ENCODE measurements around the gene BCL7A. TPM values are rescaled to one million over a fixed set of nuclear protein-coding genes. Genes with fewer than 3 reads are reported as not detected.

Gene BCL7A
- total RNA-seq, 1 experiment from 2014 or later: 31.6 TPM

DNA sequence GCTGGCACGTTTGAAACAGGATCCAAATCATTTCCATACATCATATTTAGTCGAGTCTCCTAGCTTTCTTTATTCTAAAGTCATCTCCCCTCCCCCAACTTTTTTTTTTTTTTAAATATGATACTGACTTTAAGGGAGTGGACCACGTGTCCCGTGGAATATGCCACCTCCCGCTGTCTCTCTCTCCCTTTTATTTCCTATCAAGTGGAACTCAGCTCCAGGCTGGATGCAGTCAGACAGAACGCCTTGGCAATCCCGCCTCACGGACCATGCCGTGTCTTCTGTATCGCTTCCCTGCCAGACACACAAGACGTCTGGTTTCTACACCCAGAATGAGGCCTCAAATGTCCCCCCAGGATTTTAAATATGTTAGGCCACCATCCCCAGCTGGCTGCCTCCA, 21.2 kb downstream of the BCL7A start:
- Histone ChIP-seq H3K79me2 (ENCODE audit: low read length) (no peaks in the 10 kb centered on the region), H3K4me3 (ENCODE audit: low read length) (no peak overlapping the region), H3K36me3 (ENCODE audit: low read depth, low read length) (peaks cover 22% of the 10 kb centered on the region; the same call in 1 of the 2 replicates), H3K4me1 (ENCODE audit: insufficient read depth, low read length) (no peaks in the 10 kb centered on the region), H3K27me3 (ENCODE audit: low read length) (no peaks in the 10 kb centered on the region), H3K9me3 (ENCODE audit: low read length) (no peaks in the 10 kb centered on the region), H3K9me2 (replicated peaks; ENCODE audit: low read length) (no peaks in the 10 kb centered on the region), H3K4me2 (ENCODE audit: low read length) (no peak overlapping the region), H3F3A (ENCODE audit: low read length, unreplicated experiment) (no peaks in the 10 kb centered on the region), H2AFZ (ENCODE audit: low read length) (no peak overlapping the region), H3K27ac (ENCODE audit: low read length) (no peak overlapping the region), H4K20me1 (ENCODE audit: low read length) (no peaks in the 10 kb centered on the region), H3K9ac (ENCODE audit: low read length) (no peak overlapping the region)
- ChIA-PET CTCF (interaction anchor here (0.6 kb wide), 1 partner anchor 84 kb away, joined by 3 read pairs; no protein-coding TSS in a partner anchor), POLR2A (ENCODE audit: unreplicated experiment) (no interaction called here)
- DNase-seq (no peak), ATAC-seq (no peak)
- intact Hi-C loops (cut with micrococcal nuclease): no loop called here
- no peak for TF ChIP-seq EZH2 (IDR thresholded peaks at IDR 0.05; ENCODE audit: low read length, unreplicated experiment)
- TF ChIP-seq, protein P1, sequence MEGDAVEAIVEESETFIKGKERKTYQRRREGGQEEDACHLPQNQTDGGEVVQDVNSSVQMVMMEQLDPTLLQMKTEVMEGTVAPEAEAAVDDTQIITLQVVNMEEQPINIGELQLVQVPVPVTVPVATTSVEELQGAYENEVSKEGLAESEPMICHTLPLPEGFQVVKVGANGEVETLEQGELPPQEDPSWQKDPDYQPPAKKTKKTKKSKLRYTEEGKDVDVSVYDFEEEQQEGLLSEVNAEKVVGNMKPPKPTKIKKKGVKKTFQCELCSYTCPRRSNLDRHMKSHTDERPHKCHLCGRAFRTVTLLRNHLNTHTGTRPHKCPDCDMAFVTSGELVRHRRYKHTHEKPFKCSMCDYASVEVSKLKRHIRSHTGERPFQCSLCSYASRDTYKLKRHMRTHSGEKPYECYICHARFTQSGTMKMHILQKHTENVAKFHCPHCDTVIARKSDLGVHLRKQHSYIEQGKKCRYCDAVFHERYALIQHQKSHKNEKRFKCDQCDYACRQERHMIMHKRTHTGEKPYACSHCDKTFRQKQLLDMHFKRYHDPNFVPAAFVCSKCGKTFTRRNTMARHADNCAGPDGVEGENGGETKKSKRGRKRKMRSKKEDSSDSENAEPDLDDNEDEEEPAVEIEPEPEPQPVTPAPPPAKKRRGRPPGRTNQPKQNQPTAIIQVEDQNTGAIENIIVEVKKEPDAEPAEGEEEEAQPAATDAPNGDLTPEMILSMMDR (conservative IDR thresholded peaks at IDR 0.05; ENCODE audit: low read depth, low read length): no peak
- TF ChIP-seq EZH2phosphoT487 (IDR thresholded peaks at IDR 0.05; ENCODE audit: borderline replicate concordance, low read length): no peak
- no TSS peak for BruUV-seq (replicated peaks)

DNA sequence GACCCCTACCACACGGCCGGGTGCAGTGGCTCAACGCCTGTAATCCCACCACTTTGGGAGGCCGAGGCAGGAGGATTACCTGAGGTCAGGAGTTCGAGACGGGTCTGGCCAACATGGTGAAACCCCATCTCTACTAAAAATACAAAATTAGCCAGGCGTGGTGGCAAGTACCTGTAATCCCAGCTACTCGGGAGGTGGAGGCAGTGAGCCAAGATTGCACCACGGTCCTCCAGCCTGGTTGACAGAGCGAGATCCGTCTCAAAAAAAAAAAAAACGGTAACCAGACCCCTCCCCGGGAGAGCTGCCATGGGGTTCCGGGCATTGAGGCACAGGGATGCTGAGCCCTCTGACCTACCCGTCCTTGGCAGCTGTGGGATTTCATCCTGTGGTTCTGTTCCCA, 21.8 kb downstream of the BCL7A start:
- no peak for TF ChIP-seq EZH2phosphoT487 (IDR thresholded peaks at IDR 0.05; ENCODE audit: borderline replicate concordance, low read length)
- TF ChIP-seq, protein P1 (conservative IDR thresholded peaks at IDR 0.05; ENCODE audit: low read depth, low read length): no peak
- TF ChIP-seq EZH2 (IDR thresholded peaks at IDR 0.05; ENCODE audit: low read length, unreplicated experiment): no peak
- Histone ChIP-seq H3K4me2 (ENCODE audit: low read length) (no peak overlapping the region), H3K4me3 (ENCODE audit: low read length) (no peak overlapping the region), H3K9me2 (replicated peaks; ENCODE audit: low read length) (no peaks in the 10 kb centered on the region), H3K9me3 (ENCODE audit: low read length) (no peaks in the 10 kb centered on the region), H3K9ac (ENCODE audit: low read length) (no peak overlapping the region), H3K27me3 (ENCODE audit: low read length) (no peaks in the 10 kb centered on the region), H3K27ac (ENCODE audit: low read length) (no peak overlapping the region), H3K4me1 (ENCODE audit: insufficient read depth, low read length) (no peaks in the 10 kb centered on the region), H3K36me3 (ENCODE audit: low read depth, low read length) (peaks cover 21% of the 10 kb centered on the region; the same call in 1 of the 2 replicates), H3K79me2 (ENCODE audit: low read length) (no peaks in the 10 kb centered on the region), H2AFZ (ENCODE audit: low read length) (no peak overlapping the region), H3F3A (ENCODE audit: low read length, unreplicated experiment) (no peaks in the 10 kb centered on the region), H4K20me1 (ENCODE audit: low read length) (no peaks in the 10 kb centered on the region)
- ChIA-PET POLR2A (ENCODE audit: unreplicated experiment) (no interaction called here), CTCF (no interaction called here)
- ATAC-seq: no peak
- no TSS peak for BruUV-seq (replicated peaks)
- intact Hi-C loops (cut with micrococcal nuclease): no loop called here
- no peak for DNase-seq

DNA sequence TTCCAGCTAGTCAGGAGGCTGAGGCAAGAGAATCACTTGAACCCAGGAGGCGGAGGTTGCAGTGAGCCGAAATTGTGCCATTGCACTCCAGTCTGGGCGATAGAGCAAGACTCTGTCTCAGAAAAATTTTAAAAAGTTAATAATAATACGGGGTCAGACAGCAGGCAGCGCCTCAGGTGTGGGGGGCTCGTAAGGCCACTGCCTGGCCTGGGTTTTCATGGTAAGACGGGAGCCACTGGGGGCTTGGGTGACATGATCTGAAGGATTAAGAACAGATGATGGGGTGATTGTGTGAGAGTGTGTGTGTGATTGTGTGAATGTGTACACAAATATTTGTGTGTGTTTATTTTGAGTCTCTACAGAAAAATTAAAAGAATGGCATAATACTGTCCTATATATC, 23.6 kb downstream of the BCL7A start:
- no peak for ATAC-seq
- CTCF ChIA-PET: no interaction called here
- Histone ChIP-seq H3K27ac (ENCODE audit: low read length) (no peak overlapping the region), H3K4me1 (ENCODE audit: insufficient read depth, low read length) (no peaks in the 10 kb centered on the region), H3K4me2 (ENCODE audit: low read length) (no peak overlapping the region), H3K4me3 (ENCODE audit: low read length) (no peak overlapping the region), H3K79me2 (ENCODE audit: low read length) (no peaks in the 10 kb centered on the region), H2AFZ (ENCODE audit: low read length) (no peak overlapping the region), H3K9me3 (ENCODE audit: low read length) (no peaks in the 10 kb centered on the region), H3K36me3 (ENCODE audit: low read depth, low read length) (peaks cover 17% of the 10 kb centered on the region; the same call in 1 of the 2 replicates), H4K20me1 (ENCODE audit: low read length) (no peaks in the 10 kb centered on the region), H3K9me2 (replicated peaks; ENCODE audit: low read length) (no peaks in the 10 kb centered on the region), H3K27me3 (ENCODE audit: low read length) (no peaks in the 10 kb centered on the region), H3F3A (ENCODE audit: low read length, unreplicated experiment) (no peaks in the 10 kb centered on the region), H3K9ac (ENCODE audit: low read length) (no peak overlapping the region)
- DNase-seq: no peak
- TF ChIP-seq EZH2 (IDR thresholded peaks at IDR 0.05; ENCODE audit: low read length, unreplicated experiment) (no peak), EZH2phosphoT487 (IDR thresholded peaks at IDR 0.05; ENCODE audit: borderline replicate concordance, low read length) (no peak)
- TF ChIP-seq, protein P1 (conservative IDR thresholded peaks at IDR 0.05; ENCODE audit: low read depth, low read length): no peak
- intact Hi-C loops (cut with micrococcal nuclease): no loop called here
- POLR2A ChIA-PET (ENCODE audit: unreplicated experiment): no interaction called here
- no TSS peak for BruUV-seq (replicated peaks)
